ENCODE data around the gene PPP3CA. TPM values are rescaled to one million over a fixed set of nuclear protein-coding genes. Genes with fewer than 3 reads are reported as not detected.
"Not testable (repeated sequence)": the region's sequence is repeated elsewhere in the genome, so short reads cannot be mapped to it uniquely, and the experiment has no call there.

Gene PPP3CA
- total RNA-seq, 1 donor from 2014 or later, result 38.4 TPM

DNA sequence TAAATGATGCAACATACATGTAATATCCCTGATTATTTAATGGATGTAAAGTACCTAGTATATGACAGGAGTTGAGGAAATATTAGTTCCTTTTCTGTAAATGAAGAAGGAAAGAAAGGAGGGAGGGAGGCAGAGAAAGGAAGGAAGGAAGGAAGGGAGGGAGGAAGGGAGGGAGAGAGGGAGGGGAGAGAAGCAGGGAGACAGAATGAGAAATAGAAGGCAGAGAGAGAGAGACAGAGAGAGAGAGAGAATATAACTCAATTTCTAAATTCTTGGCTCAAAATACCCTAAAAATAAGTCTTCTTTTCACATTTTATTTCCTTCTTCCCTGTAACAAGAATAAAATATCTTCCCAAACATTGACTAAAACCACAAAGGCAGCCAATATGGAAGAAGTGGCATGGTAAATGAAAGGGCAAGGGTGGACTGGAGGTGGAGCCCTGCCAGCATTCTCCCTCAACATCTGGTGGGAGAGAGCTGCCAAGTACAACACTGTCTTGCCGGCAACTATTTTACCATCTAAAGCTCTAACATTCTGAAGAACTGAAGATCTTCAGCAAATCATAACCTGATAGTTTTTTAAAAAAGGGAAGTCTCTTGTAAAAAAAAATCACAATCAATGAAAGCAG is 245.1 kb downstream of the PPP3CA start:
- H3K27ac Mint-ChIP-seq, result no peak overlapping the region
- H3K27me3 Mint-ChIP-seq (ENCODE audit: insufficient read depth, low read depth), result no peaks in the 10 kb centered on the region
- H3K4me3 ChIP-seq, result no peak overlapping the region

DNA sequence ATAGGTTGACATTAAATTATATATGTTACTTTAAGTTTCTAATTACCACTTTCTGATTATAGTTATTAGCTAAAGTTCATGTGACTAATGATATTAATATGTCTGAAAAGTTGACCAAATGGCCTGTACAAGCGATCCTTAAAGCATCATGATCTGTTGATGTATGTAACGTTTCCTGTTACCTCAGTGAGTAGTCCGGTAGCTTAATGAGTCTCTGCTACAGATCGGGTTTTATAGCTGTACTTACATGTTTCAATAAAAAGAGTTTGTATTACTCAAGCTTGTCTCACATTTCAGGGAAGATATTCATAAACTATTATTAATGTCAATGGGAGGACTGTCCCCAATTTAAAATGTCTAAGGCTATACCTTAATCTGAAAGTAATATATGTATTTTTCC is 246.3 kb downstream of the PPP3CA start:
- Histone ChIP-seq H3K4me3 (no peak overlapping the region), H3K9ac (no peak overlapping the region), H3K27me3 (no peaks in the 10 kb centered on the region), H3K4me1 (peaks cover 14% of the 10 kb centered on the region), H3K4me2 (no peak overlapping the region), H3K27ac (no peak overlapping the region), H2AFZ (replicated peaks) (no peak overlapping the region), H3K36me3 (no peaks in the 10 kb centered on the region), H3K79me2 (ENCODE audit: low read depth) (no peaks in the 10 kb centered on the region), H3F3A (ENCODE audit: low read depth) (peaks cover 11% of the 10 kb centered on the region), H4K20me1 (ENCODE audit: low read depth) (no peaks in the 10 kb centered on the region), H3K9me3 (ENCODE audit: low read depth) (no peaks in the 10 kb centered on the region)
- DNase-seq (ENCODE audit: low spot score), result no peak
- no peak overlapping the region for H3K4me3 Mint-ChIP-seq
- H3K9me3 Mint-ChIP-seq, result no peaks in the 10 kb centered on the region
- peaks cover 4% of the 10 kb centered on the region for H3K36me3 Mint-ChIP-seq
- no peaks in the 10 kb centered on the region for H3K27me3 Mint-ChIP-seq (ENCODE audit: insufficient read depth, low read depth)
- no peak overlapping the region for H3K27ac Mint-ChIP-seq
- TF ChIP-seq EZH2 (IDR thresholded peaks at IDR 0.05), result no peak
- no peak for TF ChIP-seq EZH2phosphoT487 (IDR thresholded peaks at IDR 0.05)
- TF ChIP-seq CTCF (IDR thresholded peaks at IDR 0.05), result no peak
- H3K4me1 Mint-ChIP-seq, result peaks cover 11% of the 10 kb centered on the region

More for the DNA sequence above, 245.1 kb downstream of the PPP3CA start:
- peaks cover 5% of the 10 kb centered on the region for H3K36me3 Mint-ChIP-seq
- no peaks in the 10 kb centered on the region for H4K20me1 ChIP-seq (ENCODE audit: low read depth)
- H3K4me2 ChIP-seq, result no peak overlapping the region
- H3K27me3 ChIP-seq, result no peaks in the 10 kb centered on the region
- no peaks in the 10 kb centered on the region for H3K9me3 Mint-ChIP-seq
- H3K4me1 Mint-ChIP-seq, result peaks cover 13% of the 10 kb centered on the region
- TF ChIP-seq EZH2 (IDR thresholded peaks at IDR 0.05) (no peak), CTCF (IDR thresholded peaks at IDR 0.05) (no peak), EZH2phosphoT487 (IDR thresholded peaks at IDR 0.05) (no peak)
- no peaks in the 10 kb centered on the region for H3K79me2 ChIP-seq (ENCODE audit: low read depth)
- no peak overlapping the region for H3K27ac ChIP-seq
- H3K4me1 ChIP-seq, result peaks cover 20% of the 10 kb centered on the region
- H3K9me3 ChIP-seq (ENCODE audit: low read depth), result no peaks in the 10 kb centered on the region
- H3K9ac ChIP-seq, result no peak overlapping the region
- H3K36me3 ChIP-seq, result no peaks in the 10 kb centered on the region
- DNase-seq (ENCODE audit: low spot score), result no peak
- H3F3A ChIP-seq (ENCODE audit: low read depth), result peaks cover 11% of the 10 kb centered on the region
- no peak overlapping the region for H2AFZ ChIP-seq (replicated peaks)
- no peak overlapping the region for H3K4me3 Mint-ChIP-seq

- no peaks in the 10 kb centered on the region for H3K36me3 ChIP-seq
- TF ChIP-seq EZH2 (IDR thresholded peaks at IDR 0.05), result no peak
- no peak for TF ChIP-seq EZH2phosphoT487 (IDR thresholded peaks at IDR 0.05)
- TF ChIP-seq CTCF (IDR thresholded peaks at IDR 0.05), result no peak
- peaks cover 10% of the 10 kb centered on the region for H3F3A ChIP-seq (ENCODE audit: low read depth)
- H2AFZ ChIP-seq (replicated peaks), result no peak overlapping the region
- DNase-seq (ENCODE audit: low spot score), result no peak
- no peak overlapping the region for H3K27ac Mint-ChIP-seq
- no peaks in the 10 kb centered on the region for H4K20me1 ChIP-seq (ENCODE audit: low read depth)
- H3K9me3 Mint-ChIP-seq, result no peaks in the 10 kb centered on the region
- peaks cover 14% of the 10 kb centered on the region for H3K4me1 ChIP-seq
- H3K9me3 ChIP-seq (ENCODE audit: low read depth), result no peaks in the 10 kb centered on the region
- no peaks in the 10 kb centered on the region for H3K79me2 ChIP-seq (ENCODE audit: low read depth)
- no peak overlapping the region for H3K4me3 ChIP-seq
- peaks cover 5% of the 10 kb centered on the region for H3K36me3 Mint-ChIP-seq
- no peak overlapping the region for H3K9ac ChIP-seq
- H3K4me2 ChIP-seq, result no peak overlapping the region
- peaks cover 5% of the 10 kb centered on the region for H3K4me1 Mint-ChIP-seq
- no peak overlapping the region for H3K27ac ChIP-seq
- H3K4me3 Mint-ChIP-seq, result no peak overlapping the region
- no peaks in the 10 kb centered on the region for H3K27me3 ChIP-seq
- no peaks in the 10 kb centered on the region for H3K27me3 Mint-ChIP-seq (ENCODE audit: insufficient read depth, low read depth)
These were observed 248.5 kb downstream of the PPP3CA start for GRCh38 chr4:101098666-101099400.

- not testable (repeated sequence) for H3K4me3 Mint-ChIP-seq; H3K4me2 ChIP-seq; H4K20me1 ChIP-seq (ENCODE audit: low read depth); H3K27ac ChIP-seq; H3K9ac ChIP-seq; H3K36me3 ChIP-seq; H3K27ac Mint-ChIP-seq; H3K27me3 ChIP-seq; H3K9me3 ChIP-seq (ENCODE audit: low read depth); H3K27me3 Mint-ChIP-seq (ENCODE audit: insufficient read depth, low read depth); H3F3A ChIP-seq (ENCODE audit: low read depth); H3K9me3 Mint-ChIP-seq; H3K4me1 Mint-ChIP-seq; H3K79me2 ChIP-seq (ENCODE audit: low read depth); DNase-seq (ENCODE audit: low spot score); H2AFZ ChIP-seq (replicated peaks); H3K4me3 ChIP-seq
- peaks cover 16% of the 10 kb centered on the region for H3K4me1 ChIP-seq
- H3K36me3 Mint-ChIP-seq, result peaks cover 13% of the 10 kb centered on the region
These were observed 254.7 kb downstream of the PPP3CA start for GRCh38 chr4:101092609-101093008.

Measured in neural progenitor cell (in vitro differentiated cells).